ENCODE measurements around the gene CERS1. TPM values are rescaled to one million over a fixed set of nuclear protein-coding genes. Genes with fewer than 3 reads are reported as not detected.

Gene CERS1
- total RNA-seq, 4 donors from 2014 or later: 0.42 to 3.2 (median 1.1) TPM

DNA sequence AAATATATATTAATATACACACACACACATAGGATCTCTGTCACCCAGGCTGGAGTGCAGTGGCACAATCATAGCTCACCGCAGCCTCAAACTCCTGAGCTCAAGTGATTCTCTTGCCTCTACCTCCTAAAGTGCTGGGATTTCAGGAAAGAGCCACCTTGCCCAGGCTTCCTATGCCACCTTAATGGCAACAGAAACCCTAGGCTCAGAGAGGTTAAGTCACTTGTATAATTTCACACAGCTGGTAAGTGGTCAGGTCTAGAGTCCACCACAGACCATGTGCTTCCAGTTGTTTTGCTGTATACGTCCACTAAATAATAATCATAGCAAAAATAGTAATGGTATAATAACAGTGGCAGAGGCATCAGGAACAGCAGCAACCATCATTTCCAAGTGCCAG lies 65.5 kb downstream of the CERS1 start:
- intact Hi-C loops (cut with DNase I): loop anchor here (5.0 kb wide), 1 partner anchor 243 kb away; the partner anchor contains the start of gene REX1BD
- no peaks in the 10 kb centered on the region for H3K27me3 ChIP-seq
- TF ChIP-seq POLR2AphosphoS5 (IDR thresholded peaks at IDR 0.05): no peak
- TF ChIP-seq EP300 (IDR thresholded peaks at IDR 0.05): no peak
- TF ChIP-seq, protein P1, sequence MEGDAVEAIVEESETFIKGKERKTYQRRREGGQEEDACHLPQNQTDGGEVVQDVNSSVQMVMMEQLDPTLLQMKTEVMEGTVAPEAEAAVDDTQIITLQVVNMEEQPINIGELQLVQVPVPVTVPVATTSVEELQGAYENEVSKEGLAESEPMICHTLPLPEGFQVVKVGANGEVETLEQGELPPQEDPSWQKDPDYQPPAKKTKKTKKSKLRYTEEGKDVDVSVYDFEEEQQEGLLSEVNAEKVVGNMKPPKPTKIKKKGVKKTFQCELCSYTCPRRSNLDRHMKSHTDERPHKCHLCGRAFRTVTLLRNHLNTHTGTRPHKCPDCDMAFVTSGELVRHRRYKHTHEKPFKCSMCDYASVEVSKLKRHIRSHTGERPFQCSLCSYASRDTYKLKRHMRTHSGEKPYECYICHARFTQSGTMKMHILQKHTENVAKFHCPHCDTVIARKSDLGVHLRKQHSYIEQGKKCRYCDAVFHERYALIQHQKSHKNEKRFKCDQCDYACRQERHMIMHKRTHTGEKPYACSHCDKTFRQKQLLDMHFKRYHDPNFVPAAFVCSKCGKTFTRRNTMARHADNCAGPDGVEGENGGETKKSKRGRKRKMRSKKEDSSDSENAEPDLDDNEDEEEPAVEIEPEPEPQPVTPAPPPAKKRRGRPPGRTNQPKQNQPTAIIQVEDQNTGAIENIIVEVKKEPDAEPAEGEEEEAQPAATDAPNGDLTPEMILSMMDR (IDR thresholded peaks at IDR 0.05): no peak
- no peak for TF ChIP-seq POLR2A (IDR thresholded peaks at IDR 0.05; ENCODE audit: low read depth)

DNA sequence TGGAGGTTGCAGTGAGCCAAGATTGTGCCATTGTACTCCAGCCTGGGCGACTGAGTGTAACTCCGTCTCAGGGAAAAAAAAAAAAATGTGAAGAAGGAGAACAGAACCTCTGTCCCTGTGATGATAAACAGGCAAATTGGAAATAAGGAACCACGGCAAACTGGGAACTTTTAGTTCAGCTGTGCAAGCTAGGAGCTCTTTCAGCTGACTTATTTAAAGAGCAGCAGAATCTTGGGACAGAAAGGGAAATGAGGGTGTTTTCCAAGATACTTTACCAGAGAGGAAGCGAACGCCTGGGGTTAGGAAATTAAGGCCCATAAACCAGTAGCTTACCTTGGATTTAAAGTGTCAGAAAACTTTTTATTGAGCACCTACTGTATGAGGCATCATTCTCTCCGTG lies 67.2 kb downstream of the CERS1 start:
- no peaks in the 10 kb centered on the region for H3K36me3 ChIP-seq
- TF ChIP-seq POLR2A (IDR thresholded peaks at IDR 0.05; ENCODE audit: low read depth) (no peak), EP300 (IDR thresholded peaks at IDR 0.05) (no peak), POLR2AphosphoS5 (IDR thresholded peaks at IDR 0.05) (no peak)
- TF ChIP-seq, protein P1 (IDR thresholded peaks at IDR 0.05): no peak
- 57% methylated on average over 6 of the region's 6 CpGs for WGBS
- no peak for DNase-seq (ENCODE audit: extremely low spot score)
- no peak overlapping the region for H3K27ac ChIP-seq (replicated peaks in 1 of 4)
- no peaks in the 10 kb centered on the region for H3K27me3 ChIP-seq
- no peak overlapping the region for H3K4me3 ChIP-seq
- peaks cover 15 to 21% (median 18%) of the 10 kb centered on the region in 4 donors for H3K4me1 ChIP-seq
- peaks cover 0 to 14% (median 10%) of the 10 kb centered on the region in 4 donors for H3K9me3 ChIP-seq
- intact Hi-C loops (cut with DNase I): no loop called here

More for the DNA sequence above, 65.5 kb downstream of the CERS1 start:
- Histone ChIP-seq H3K4me1 (peaks cover 30 to 38% (median 35%) of the 10 kb centered on the region in 4 donors), H3K36me3 (peaks cover 0 to 13% (median 0%) of the 10 kb centered on the region in 4 donors), H3K9me3 (peaks cover 0 to 14% (median 10%) of the 10 kb centered on the region in 4 donors), H3K4me3 (no peak overlapping the region), H3K27ac (replicated peaks in 1 of 4) (no peak overlapping the region)
- WGBS: 69% methylated on average over 2 of the region's 2 CpGs
- DNase-seq (ENCODE audit: extremely low spot score): no peak

Other genes with a start within 250 kb of the CERS1 start
- 10 to 100 TPM in 1 of 4 donors, 1 to 10 TPM in 3; 5.3 to 10.1 (median 6.6) TPM for gene CRTC1, start 212.5 kb downstream of the CERS1 start, total RNA-seq
- under 1 TPM; 0.33 to 0.83 (median 0.62) TPM for gene COMP, start 104.9 kb downstream of the CERS1 start, total RNA-seq
- gene UPF1, start 64.2 kb downstream of the CERS1 start, total RNA-seq: 100 to 1,000 TPM in 1 of 4 donors, 10 to 100 TPM in 3; 54.8 to 116 (median 77.4) TPM
- gene COPE, start 23.2 kb upstream of the CERS1 start, total RNA-seq: 100 to 1,000 TPM; 173 to 231 (median 210) TPM
- 10 to 100 TPM; 38.4 to 42.6 (median 41.7) TPM for gene DDX49, start 23.6 kb upstream of the CERS1 start, total RNA-seq
- gene HOMER3, start 45.1 kb upstream of the CERS1 start, total RNA-seq: 10 to 100 TPM; 26.7 to 47.8 (median 39.1) TPM
- gene SUGP2, start 137.4 kb upstream of the CERS1 start, total RNA-seq: 10 to 100 TPM; 23.1 to 45.7 (median 32.0) TPM
- 10 to 100 TPM; 16.2 to 25.8 (median 20.4) TPM for gene ARMC6, start 137.4 kb upstream of the CERS1 start, total RNA-seq
- gene SLC25A42, start 167.8 kb upstream of the CERS1 start, total RNA-seq: 10 to 100 TPM; 11.2 to 16.8 (median 13.8) TPM
- 10 to 100 TPM; 12.0 to 26.8 (median 16.9) TPM for gene TMEM161A, start 242.3 kb upstream of the CERS1 start, total RNA-seq

Data from esophagus muscularis mucosa (tissue), 4 donors.